T-helper 2 cell (primary cell): ENCODE data around the gene EML4.
"Not testable (repeated sequence)": the region's sequence is repeated elsewhere in the genome, so short reads cannot be mapped to it uniquely, and the experiment has no call there.

Experiments used
- DNase-seq, 5 experiments: peaks; one replicate each; pipeline versions ENCODE4 v3.0.0 to v3.0.0-alpha.2; 2012 to 2022

EML4 gene

DNA sequence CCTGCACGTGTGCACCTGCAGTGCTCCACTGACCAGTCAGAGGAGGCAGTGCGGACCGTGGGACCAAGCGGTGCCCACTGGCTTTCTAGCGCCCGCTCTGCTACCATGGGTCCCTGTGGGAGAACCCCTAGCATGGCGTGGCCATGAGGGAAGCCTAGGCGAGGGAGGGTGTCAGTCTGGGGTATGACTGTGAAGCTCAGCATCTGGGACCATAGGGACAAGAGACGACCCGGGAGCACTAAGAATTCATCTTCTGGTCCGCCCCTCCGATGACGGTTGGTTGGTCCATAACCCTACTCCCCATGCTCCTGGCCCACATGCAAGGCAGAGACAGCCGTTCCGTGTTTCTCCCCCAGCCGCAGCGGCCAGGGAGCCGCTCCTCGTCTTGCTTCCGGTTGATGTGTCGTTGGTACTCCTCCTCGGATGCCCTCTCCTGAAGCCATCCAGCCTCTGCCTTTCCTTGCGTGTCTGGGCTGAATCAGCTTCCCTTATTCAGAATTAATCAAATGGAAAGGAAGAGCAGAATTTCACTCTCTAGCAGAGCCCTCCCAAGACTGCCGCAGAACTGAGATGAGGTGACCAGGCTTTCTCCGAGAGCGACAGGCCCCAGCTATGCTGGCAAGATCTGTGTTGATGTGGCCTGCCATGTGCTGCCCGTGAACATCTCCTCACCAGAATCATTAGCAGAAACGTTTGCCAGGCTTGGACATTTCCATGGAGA, 168.9 kb downstream of the EML4 start:
- no peak for DNase-seq

DNA sequence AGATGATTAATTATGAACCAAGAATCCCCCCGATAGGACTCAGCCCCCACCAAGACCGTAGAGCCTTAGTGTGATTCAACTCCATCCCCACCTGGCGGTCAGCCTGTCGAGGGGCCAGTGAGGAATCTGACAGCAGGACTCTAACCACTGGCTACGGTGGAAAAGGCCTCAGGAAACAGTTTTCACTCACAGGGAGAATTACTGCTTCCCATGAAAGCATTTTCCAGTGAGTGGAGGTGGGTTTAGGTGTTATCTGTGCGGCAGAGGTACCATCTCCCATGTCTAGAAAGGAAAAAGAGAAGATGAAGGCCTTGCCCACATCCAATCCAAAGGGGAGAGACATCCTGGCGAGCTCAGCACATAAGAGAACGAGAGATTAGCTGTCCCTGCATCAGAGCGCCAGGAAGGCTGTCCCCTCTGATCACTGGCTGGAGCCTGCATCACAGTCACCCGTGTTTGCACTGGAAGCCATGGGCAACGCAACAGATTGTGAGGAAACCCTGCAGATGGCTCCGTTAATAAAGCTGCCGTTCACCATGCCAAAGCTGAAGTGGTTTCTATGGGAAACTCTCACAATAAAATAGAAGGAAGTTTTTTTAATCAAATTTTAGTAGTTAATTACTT, 169.5 kb downstream of the EML4 start:
- no peak for DNase-seq

DNA sequence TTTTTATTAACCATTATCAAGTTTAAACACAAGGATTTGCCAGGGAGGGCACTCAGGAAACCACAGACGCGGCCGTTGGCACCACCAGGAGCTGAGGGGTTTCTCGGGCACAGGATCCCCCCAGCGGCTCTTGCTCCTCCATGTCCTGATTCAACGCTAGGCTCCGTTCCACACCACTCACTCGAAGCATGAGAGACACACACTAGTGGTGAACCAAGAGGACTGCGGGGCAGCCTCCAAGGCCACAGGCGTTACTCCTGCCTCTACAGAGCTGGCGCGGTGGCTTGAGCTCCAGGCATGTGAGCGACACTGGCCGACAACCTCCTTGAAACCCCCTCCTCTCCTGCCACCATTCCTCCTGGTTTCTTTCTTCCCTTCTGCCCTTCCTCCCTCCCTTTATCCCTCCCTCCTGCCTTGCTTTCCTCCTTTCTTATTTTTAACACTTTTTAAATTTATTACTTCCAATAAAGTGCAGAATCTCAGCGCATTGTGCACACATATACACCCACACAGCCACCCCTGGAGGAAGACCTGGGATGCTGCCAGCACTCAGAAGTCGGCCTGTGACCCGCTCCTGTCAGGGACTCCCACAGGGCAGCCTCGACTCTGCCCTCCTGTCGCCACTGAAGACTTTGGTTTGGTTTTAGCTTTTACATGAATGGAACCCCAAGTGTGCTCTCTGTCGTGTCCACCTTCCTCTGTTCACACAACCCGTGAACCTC, 170.2 kb downstream of the EML4 start:
- DNase-seq: no peak

DNA sequence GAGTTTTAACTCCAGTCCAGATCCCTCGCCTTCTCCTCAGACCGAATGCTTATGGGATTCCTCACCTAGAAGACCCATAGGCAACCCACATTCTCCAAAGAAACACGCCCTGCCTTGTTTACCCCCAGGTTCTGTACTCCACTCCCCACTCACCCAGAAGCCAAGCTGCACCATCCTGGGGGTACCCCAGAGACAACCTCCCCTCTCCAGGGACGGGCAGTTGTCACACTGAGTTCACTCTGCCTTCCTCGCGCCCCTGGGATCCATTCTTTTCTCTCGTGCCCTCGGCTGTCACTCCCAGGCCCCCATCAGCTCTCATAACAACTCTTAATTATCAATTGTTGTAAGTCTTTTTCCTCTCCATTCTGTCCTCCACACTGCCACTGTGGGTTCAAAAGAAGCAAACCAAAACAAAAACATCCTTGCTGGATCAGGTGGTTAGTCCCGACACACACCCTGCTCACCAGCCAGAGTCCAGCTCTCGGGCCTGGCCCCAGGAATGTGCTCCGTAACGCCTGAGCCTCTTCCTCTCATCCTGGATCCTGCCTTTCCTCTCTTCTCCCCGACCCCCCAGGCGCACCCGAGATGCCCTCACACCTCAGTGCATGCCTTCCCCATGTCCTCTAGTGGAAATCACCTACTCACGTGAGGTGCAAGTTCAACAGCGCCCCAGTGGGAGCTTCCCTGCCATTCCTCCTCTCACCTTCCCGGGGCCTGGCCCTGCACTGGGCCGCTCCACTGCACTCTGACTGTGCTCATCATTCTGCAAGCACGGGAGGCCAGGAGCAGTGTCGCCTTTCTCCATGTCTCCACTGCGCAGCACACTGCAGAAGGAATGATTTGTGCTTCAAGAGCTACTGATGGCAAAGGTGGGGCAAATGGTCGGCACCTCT, 171.1 kb downstream of the EML4 start:
- no peak for DNase-seq

DNA sequence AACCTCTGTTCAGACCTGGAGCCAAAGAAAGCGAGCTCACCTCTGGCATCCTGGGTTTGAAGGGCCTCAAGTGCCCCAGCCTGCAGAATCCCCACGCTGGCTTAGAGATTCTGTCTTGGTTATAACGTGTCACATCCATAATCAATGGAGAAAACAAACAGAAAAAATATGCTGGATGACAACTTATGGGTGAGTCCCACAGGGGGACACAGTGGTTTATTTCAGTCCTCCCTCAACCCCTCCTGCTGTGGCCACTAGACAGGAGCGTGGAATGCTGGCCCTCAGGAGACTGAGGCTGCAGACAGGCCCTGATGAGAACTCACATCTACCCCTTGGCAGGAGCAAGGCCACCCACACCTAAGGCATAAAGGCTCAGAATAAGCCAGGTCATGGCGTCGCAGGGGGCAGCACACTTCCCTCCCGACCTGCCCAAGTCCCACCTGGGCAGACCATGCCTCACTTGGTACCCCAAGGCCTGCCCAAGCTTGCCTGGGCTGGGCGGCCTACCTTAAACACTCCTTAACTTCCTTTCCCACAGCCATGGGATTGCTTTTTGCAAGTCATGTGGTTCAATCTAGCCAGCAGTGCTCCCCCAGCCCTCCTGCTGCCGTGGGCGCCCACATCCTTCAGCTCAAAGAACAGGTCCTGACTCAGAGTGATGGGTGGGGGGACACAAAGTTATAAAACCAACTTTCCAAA, 171.9 kb downstream of the EML4 start:
- DNase-seq: no peak

DNA sequence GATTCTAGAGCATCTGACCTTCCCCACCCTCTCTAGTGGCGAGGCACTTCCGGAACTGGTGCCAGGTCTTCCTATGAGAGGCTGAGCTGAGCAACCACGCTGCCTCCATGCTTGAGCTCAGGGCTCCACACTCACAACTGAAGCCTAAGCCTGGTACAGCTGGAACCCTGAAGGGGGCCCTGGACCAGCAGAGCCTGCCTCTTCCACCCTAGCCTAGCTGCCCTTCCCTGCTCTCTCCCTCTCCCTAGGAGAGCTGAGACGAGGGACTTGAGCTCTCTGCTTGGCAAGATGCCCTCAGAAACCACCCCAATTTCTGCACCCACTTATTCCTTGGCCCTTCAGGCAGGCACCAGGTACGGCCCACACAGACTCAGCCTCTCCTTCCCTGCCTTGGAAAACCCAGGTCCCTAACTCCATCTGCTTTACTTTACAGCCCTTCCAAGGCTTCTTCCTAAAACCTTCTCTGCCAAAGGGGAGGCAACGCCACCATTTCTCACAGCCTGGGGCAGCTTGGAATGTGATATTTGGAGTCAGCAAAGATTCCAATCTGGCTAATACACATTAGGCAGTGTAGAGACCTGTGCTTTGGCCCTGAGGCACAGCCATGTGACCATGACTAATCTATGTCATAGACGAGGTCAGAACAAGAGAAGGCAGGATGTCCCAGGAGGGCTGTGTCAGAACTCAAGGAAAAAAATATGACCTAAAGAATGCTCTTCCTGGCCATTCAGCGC, 173.1 kb downstream of the EML4 start:
- no peak for DNase-seq

DNA sequence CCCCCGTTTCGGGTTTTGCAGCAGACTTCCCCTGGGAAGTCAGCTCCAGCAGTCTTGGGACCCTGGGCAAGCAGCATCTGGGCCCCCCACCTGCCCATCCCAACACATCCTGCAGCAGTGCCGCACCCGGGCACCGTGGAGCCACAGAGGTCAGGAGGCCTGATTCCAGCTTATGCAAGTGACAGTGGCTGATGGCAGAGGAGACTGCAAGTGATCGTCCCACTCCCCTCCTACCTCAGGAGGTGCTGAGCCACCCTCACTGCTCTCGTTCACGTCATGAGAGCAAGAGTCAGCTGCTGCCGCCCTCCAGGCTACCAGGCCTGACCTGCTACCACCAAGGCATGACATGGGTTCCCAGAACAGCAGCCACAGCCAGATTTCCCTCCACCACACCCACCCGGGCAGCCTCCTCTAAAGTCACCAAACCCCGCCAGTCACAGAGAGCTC, 173.7 kb downstream of the EML4 start:
- DNase-seq: no peak

DNA sequence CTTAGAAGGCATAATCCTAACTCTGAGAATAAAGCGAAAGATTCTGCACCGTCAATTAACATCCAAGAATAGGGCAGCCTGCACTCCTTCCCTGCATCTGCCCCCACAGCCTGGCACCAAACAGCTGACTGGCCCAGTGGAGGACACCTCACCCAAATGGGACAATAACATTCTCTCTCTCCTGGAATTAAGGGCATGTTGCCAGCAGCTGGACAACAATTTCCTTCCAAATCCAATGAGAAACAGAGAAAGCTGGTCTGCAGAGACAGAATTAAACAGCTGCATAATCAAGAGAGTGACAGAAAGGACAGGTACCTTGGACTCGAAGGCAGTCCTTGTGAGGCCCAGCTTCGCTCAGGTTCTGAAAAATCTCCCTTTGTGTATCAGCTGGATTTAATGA, 176.8 kb downstream of the EML4 start:
- no peak for DNase-seq

DNA sequence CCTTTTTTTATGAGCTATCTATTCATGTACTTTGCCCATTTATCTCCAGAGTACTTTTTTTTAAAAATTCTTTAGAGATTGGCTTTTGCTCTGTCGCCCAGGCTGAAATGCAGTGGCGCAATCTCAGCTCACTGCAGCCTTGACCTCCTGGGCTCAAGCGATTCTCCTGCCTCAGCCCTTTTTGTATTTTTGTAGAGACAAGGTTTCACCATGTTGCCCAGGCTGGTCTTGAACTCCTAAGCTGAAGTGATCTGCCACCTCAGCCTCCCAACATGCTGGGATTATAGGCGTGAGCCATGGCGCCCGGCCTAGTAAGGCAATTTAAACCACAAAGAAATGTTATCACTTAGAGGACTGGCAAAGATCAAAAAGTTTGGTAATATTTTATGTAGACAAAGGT, 177.7 kb downstream of the EML4 start:
- not testable (repeated sequence) for DNase-seq

DNA sequence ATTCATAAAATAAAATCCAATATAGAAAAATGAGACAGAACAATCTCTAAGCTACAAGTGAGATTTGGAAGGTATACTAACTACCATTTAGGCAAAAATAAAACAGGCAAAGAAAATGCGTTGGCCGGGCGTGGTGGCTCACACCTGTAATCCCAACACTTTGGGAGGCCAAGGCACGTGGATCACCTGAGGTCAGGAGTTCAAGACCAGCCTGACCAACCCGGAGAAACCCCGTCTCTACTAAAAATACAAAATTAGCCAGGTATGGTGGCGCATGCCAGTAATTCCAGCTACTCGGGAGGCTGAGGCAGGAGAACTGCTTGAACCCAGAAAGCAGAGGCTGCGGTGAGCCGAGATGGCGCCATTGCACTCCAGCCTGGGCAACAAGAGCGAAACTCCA, 178.4 kb downstream of the EML4 start:
- not testable (repeated sequence) for DNase-seq

DNA sequence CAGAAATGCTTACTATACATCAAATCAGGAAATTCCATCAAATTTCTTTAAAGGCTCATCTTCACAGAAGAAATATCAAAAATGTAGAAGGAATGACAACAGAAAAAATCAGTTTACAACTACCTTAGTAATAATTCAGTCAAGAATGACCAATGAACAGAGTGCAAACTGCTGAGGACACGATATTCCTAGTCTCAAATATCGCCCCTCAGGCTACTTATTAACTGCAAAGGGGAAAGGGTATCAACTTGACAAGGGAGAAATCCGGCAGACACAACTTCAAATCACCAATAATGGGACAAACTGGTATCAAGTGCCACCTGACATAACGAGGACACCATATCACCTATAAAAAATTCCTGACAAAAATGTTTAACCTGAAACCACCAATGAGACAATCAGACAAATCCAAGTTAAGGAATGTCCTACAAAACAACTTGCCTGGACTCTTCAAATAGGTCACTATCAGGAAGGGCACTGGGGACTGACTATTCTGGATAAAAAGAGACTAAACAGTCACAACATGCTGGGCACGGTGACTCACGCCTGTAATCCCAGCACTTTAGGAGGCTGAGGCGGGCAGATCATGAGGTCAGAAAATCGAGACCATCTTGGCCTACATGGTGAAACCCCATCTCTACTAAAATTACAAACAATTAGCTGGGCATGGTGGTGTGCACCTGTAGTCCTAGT, 179.1 kb downstream of the EML4 start:
- no peak for DNase-seq

DNA sequence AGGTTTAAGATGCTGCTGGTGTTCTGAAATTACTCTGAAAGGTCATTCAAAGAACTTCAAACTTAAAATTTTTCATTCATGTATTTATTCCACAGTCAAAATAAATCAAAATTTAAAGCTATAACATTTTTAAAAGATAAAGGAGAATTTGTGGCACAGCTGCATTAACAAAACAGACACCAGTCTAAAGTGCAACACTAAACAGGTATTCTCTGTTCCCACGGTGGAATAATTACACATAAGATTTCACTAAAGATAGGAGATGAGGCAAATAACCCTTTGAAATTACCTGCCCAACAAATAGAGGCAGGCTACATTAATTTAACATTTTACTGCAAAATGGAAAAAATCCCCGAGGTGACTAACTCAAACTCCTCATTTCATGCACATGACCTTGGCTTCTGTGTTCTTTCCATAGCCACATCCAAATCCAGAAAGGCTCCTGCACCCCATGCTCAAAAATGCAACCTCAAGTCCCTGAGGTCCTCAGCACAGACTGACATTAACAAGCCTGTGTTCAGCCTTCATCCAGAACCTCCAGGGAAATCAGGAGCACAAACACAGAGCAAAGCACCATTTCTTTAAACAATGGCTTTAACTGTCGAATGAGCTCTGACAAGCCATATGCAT, 181.4 kb downstream of the EML4 start:
- DNase-seq: no peak

DNA sequence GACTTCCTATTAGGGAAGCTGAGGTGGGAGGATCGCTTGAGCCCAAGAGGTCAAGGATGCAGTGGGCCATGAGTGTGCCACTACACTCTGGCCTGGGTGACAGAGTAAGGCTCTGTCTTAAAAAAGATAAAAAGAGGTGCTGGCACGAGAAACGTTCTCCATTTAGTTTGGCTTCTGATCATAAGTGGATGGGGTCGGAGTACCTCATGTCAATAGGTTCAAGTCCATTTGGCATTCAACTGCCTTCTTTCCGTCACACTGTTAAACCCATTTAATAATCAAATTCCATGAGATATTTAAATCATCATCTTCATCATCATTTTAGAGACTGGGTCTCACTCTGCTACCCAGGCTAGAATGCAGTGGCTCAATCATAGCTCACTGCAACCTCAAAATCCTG, 182.7 kb downstream of the EML4 start:
- no peak for DNase-seq

DNA sequence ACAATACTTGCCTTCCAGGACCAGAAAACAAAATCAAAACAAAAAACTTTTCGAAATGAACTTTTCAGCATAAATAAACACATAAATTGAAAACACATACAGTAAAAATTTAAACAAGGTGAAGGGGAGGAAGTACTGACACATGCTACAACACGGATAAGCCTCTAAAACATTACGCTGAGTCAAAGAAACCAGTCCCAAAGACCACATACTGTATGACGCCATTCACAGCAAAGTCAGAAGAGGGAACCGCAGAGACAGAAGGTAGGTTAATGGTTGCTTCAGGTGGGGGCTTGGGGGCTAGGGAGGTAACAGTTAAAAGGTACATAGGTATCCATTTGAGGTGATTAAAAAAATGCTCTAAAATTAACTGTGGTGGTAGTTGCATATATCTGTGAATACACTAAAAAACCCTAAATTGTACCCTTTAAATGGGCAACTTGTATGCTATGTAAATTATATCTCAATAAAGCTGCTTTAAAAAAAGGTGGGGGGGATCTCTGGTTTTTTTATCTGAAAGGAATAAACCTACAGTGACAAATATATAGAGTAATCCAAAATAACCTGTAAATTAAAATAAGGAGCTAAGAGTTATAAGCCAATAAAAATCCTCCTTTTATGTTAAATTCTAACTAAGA, 184.8 kb downstream of the EML4 start:
- peak in 1 of 5 experiments; percentile 9 for DNase-seq

DNA sequence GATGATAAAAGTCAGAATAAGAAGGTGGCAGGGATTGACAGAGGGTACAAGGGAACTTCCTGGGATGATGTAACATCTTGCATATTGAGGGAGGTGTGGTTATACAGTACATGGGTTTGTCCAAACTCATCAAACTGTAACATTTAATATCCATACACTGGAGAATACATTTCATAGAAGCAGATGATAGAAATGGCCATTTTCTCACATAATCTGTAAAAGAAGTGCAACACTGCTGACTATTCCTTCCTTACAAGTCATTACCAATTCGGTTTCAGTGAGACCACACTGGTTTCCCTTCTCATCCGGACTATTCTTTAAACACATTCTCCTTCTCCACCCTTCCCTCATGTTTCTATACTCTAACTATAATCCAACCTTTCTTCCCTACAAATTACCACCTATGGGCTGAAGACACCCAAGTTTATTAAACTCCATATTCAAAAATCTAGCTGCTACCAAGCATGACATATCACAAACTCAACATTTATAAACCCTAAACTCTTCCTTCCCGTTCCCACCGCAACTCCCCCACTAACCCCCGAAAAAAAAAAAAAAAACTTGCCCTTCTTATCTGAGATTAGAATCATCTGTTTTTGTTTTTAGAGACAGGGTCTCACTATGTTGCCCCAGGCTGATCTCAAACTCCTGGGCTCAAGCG, 190.3 kb downstream of the EML4 start:
- DNase-seq: peak in 2 of 5 experiments; percentile 13 to 50

DNA sequence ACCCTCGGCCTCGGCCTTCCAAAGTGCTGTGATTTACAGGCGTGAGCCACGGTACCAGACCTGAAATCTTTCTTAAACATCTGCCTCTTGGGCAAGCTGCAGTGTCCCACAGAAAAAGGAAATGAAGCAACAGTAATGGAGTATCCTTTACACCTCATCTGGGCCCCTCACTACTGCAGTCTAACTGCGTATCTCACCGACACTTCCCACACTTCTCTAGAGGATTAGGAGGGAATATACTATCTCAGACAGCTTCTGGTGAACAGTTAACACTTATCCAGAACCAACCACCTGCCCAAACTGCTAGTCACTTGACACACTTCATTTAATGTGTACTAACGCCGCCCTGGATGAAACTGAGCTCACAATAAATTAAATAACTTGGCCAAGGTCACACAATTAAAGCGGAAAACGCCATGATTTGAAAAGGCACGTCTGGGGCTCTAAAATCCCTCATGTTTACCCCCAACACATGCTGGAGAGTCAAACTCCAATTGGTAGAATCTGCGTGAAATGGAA, 190.9 kb downstream of the EML4 start:
- peak in 2 of 5 experiments; percentile 11 to 52 for DNase-seq

DNA sequence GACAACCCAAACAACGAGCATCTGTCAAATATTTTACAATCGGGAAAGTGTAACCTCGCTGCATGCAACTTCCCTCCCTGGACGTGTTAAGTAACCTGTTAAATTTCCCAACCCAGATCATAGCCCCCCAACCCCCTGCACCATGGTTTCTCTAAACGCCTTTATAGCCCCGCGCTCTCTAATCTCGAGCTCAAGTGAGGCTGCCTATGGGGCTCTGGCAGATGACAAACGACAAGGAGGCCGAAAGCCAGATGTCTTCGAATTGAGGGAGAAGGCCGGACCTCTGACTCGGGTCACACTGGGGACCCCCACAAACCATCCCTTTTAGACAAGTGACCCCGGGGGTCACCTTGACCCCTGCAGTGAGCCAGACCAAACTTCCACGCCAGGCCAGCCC, 191.3 kb downstream of the EML4 start:
- no peak for DNase-seq

DNA sequence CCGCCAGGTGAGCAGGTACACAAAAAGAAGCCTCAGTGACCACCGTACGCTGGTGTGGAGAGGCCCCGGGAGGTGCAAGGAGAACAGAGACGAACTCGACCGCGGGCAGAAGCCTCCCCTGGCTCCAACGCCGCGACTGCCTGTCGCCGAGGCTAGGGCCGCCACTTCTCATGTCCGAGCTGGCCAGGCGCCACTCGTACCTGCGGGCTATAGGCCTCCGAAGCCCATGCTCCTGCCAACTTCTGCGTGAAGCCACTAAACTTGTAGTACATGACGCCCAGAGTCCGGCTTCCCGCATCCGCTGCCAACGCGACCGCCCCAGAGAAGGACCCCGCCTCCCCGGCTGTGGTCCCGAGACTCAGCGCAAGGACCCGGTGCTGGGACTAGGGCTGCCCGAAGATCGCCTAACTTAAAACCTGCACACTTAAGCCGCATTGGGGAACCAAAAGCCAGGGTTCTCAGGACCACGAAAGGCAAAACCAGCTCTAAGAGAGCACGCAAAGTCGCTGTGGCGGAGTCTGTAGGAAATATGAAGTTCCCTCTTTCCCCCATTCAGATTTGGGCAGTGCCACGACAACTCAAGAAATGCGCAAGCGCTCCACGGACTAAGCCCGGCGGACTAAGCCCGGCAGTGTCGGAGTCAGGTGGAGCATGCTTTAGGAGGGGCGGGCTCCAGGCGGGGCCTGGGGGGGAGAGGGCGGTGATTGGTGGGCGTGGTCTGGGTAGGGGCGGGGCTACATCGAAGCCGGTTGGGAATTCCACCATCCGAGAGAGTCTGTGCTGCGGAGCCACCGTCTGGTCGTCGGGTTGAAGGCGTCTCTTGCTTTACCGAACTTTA, 192.0 kb downstream of the EML4 start, which contains the start of gene COX7A2L:
TSS of gene COX7A2L (minus strand) at position 328 of the 838 bp plus-strand sequence. CDS start at position 272, 56 bp downstream.
- DNase-seq: peak; percentile 90 to 96 (median 94)
